Motor neuron (in vitro differentiated cells): ENCODE data around the gene LGI1. TPM values are rescaled to one million over a fixed set of nuclear protein-coding genes. Genes with fewer than 3 reads are reported as not detected.
"Not testable (repeated sequence)": the region's sequence is repeated elsewhere in the genome, so short reads cannot be mapped to it uniquely, and the experiment has no call there.

Experiments used
- ATAC-seq, 8 experiments: fragments of 200-7000 bp; cut with Tn5 transposase; replicated peaks in 6 of 8; 2 replicates each; pipeline ENCODE4 v1.8.0; 2021; ENCODE audit warnings: mild to moderate bottlenecking in 8 of 8, moderate library complexity in 8 of 8
- H3K27ac ChIP-seq, 2 donors: fragments of 250-450 bp; sonication (Bioruptor Pico); 2 replicates each; pipeline ENCODE4 v1.9.0; 2021; ENCODE audit warnings: antibody characterized with exemption in 2 of 2, mild to moderate bottlenecking in 2 of 2, moderate library complexity in 1 of 2
- H3K4me1 ChIP-seq, 2 donors: fragments of 250-450 bp; sonication (Bioruptor Pico); replicated peaks in 1 of 2; 2 replicates each; pipeline ENCODE4 v1.6.1; 2021; ENCODE audit warnings: antibody characterized with exemption in 2 of 2, mild to moderate bottlenecking in 2 of 2, moderate library complexity in 1 of 2
- H3K4me3 ChIP-seq, 5 donors: fragments of 250-450 bp; sonication (Bioruptor Pico); 2 replicates each; pipeline ENCODE4 v1.9.0; 2021; ENCODE audit warnings: antibody characterized with exemption in 5 of 5, mild to moderate bottlenecking in 5 of 5, moderate library complexity in 4 of 5
- whole genome bisulfite sequencing, 10 experiments: fragments of 450-650 bp; shearing (Covaris generic); methylation state at CpG; one replicate each; pipeline ENCODE4 v1.0.0; 2022; 5-methylcytosine and 5-hydroxymethylcytosine counted together
- in situ Hi-C, 9 experiments: fragments of 400-800 bp; cut with MboI; loops; one replicate each; pipeline ENCODE4 v1.15.0; 2021; ENCODE audit warnings: low sequenced_read_pairs in 9 of 9, low pct_unique_long_range_greater_than_20kb in 2 of 9; ENCODE audit not compliant: unreplicated experiment in 9 of 9
- total RNA-seq, 8 experiments: library from RNA; unstranded; fragments of 300-600 nt; gene quantifications; 2 replicates each; pipeline versions ENCODE4 v1.2.3 to v1.2.4, GENCODE V29; 2022

The LGI1 gene
- total RNA-seq, 8 experiments from 2014 or later, result 0.69 to 2.8 (median 1.3) TPM

- H3K4me1 ChIP-seq, result peaks cover 8 to 11% of the 10 kb centered on the region in 2 donors
- peak; percentile 81 to 95 (median 91) for ATAC-seq
- H3K27ac ChIP-seq, result no peak overlapping the region
- H3K4me3 ChIP-seq, result no peak overlapping the region
- in situ Hi-C loops, result loop anchor here in 3 of 9 experiments (10.0 to 25.0 kb wide), 2 partner anchors 71 to 104 kb away; partner anchors contain the start of gene FRA10AC1 (in 2 of the 3)
- 0 to 36% (median 26%) methylated on average over 2 to 7 of the region's 8 CpGs; no CpG with 5 or more reads in 1 of the 10 experiments for WGBS, 10 experiments
Observed at GRCh38 chr10:93816123-93816747, 58.5 kb downstream of the LGI1 start.

GRCh38 chr10:93818086-93818485 lies 60.4 kb downstream of the LGI1 start:
- Histone ChIP-seq H3K4me3 (no peak overlapping the region), H3K4me1 (peaks cover 8 to 11% of the 10 kb centered on the region in 2 donors), H3K27ac (no peak overlapping the region)
- in situ Hi-C loops, result loop anchor here in 3 of 9 experiments (10.0 to 25.0 kb wide), 2 partner anchors 73 to 106 kb away; partner anchors contain the start of gene FRA10AC1 (in 2 of the 3)
- WGBS, 10 experiments, result 71 to 95% (median 86%) methylated on average over 1 to 5 of the region's 5 CpGs; no CpG with 5 or more reads in 2 of the 10 experiments
- ATAC-seq, result no peak

GRCh38 chr10:93819520-93819919 lies 61.8 kb downstream of the LGI1 start:
- no peak for ATAC-seq
- 0 to 100% (median 70%) methylated on average over 1 to 4 of the region's 4 CpGs for WGBS, 10 experiments
- no peak overlapping the region for H3K4me3 ChIP-seq
- H3K27ac ChIP-seq, result no peak overlapping the region
- peaks cover 8 to 11% of the 10 kb centered on the region in 2 donors for H3K4me1 ChIP-seq
- in situ Hi-C loops, result loop anchor here in 3 of 9 experiments (10.0 to 25.0 kb wide), 2 partner anchors 75 to 107 kb away; partner anchors contain the start of gene FRA10AC1 (in 2 of the 3)

GRCh38 chr10:93820434-93820833 lies 62.7 kb downstream of the LGI1 start:
- no peak for ATAC-seq
- no peak overlapping the region for H3K27ac ChIP-seq
- 6 to 100% (median 58%) methylated on average over 1 to 3 of the region's 3 CpGs; no CpG with 5 or more reads in 2 of the 10 experiments for WGBS, 10 experiments
- H3K4me3 ChIP-seq, result no peak overlapping the region
- peaks cover 6 to 7% of the 10 kb centered on the region in 2 donors for H3K4me1 ChIP-seq
- in situ Hi-C loops, result loop anchor here in 2 of 9 experiments (25.0 kb wide), 1 partner anchor 108 kb away; the partner anchor contains the start of gene FRA10AC1 (in 2 of the 2)

GRCh38 chr10:93821051-93821772 lies 63.5 kb downstream of the LGI1 start:
- 36 to 100% (median 86%) methylated on average over 1 to 4 of the region's 4 CpGs; no CpG with 5 or more reads in 1 of the 10 experiments for WGBS, 10 experiments
- Histone ChIP-seq H3K4me3 (no peak overlapping the region), H3K4me1 (no peaks in the 10 kb centered on the region), H3K27ac (no peak overlapping the region)
- ATAC-seq, result peak in 3 of 8 experiments; percentile 52 to 69 (median 54)
- in situ Hi-C loops, result loop anchor here in 2 of 9 experiments (25.0 kb wide), 1 partner anchor 109 kb away; the partner anchor contains the start of gene FRA10AC1 (in 2 of the 2)

- 0 to 100% (median 33%) methylated on average over 1 to 4 of the region's 7 CpGs; no CpG with 5 or more reads in 3 of the 10 experiments for WGBS, 10 experiments
- Histone ChIP-seq H3K27ac (no peak overlapping the region), H3K4me3 (no peak overlapping the region), H3K4me1 (peaks cover 0 to 6% of the 10 kb centered on the region in 2 donors)
- peak in 2 of 8 experiments; percentile 53 to 74 for ATAC-seq
- in situ Hi-C loops, result no loop called here
Observed at GRCh38 chr10:93826355-93826754, 68.6 kb downstream of the LGI1 start.

GRCh38 chr10:93827056-93827804 lies 69.5 kb downstream of the LGI1 start:
- 41 to 88% (median 80%) methylated on average over 4 to 9 of the region's 11 CpGs; no CpG with 5 or more reads in 1 of the 10 experiments for WGBS, 10 experiments
- no peak for ATAC-seq
- Histone ChIP-seq H3K27ac (no peak overlapping the region), H3K4me3 (no peak overlapping the region), H3K4me1 (peaks cover 0 to 6% of the 10 kb centered on the region in 2 donors)
- in situ Hi-C loops, result no loop called here

GRCh38 chr10:93831065-93831464 lies 73.3 kb downstream of the LGI1 start:
- H3K4me3 ChIP-seq, in situ Hi-C loops, ATAC-seq, H3K27ac ChIP-seq, H3K4me1 ChIP-seq: not testable (repeated sequence)
- 100% methylated on average over 1 of the region's 1 CpG; no CpG with 5 or more reads in 8 of the 10 experiments for WGBS, 10 experiments

GRCh38 chr10:93835770-93836169 lies 78.0 kb downstream of the LGI1 start:
- H3K4me3 ChIP-seq, result no peak overlapping the region

GRCh38 chr10:93837822-93838221 lies 80.1 kb downstream of the LGI1 start:
- no peak overlapping the region for H3K27ac ChIP-seq
- H3K4me1 ChIP-seq, result no peaks in the 10 kb centered on the region
- ATAC-seq, result no peak
- no peak overlapping the region for H3K4me3 ChIP-seq
- in situ Hi-C loops, result no loop called here
- WGBS, 10 experiments, result 0 to 100% (median 56%) methylated on average over 1 of the region's 1 CpG; no CpG with 5 or more reads in 6 of the 10 experiments

More at GRCh38 chr10:93835770-93836169, 78.0 kb downstream of the LGI1 start:
- no peak overlapping the region for H3K27ac ChIP-seq
- 46 to 92% (median 78%) methylated on average over 2 to 5 of the region's 5 CpGs; no CpG with 5 or more reads in 2 of the 10 experiments for WGBS, 10 experiments
- ATAC-seq, result no peak
- in situ Hi-C loops, result no loop called here
- no peaks in the 10 kb centered on the region for H3K4me1 ChIP-seq

- Histone ChIP-seq H3K4me3 (no peak overlapping the region), H3K4me1 (no peaks in the 10 kb centered on the region), H3K27ac (no peak overlapping the region)
- in situ Hi-C loops, result no loop called here
- ATAC-seq, result no peak
Observed at GRCh38 chr10:93838278-93838677, 80.5 kb downstream of the LGI1 start.

GRCh38 chr10:93841961-93842360 lies 84.2 kb downstream of the LGI1 start:
- ATAC-seq, result peak in 3 of 8 experiments; percentile 13 to 47 (median 46)
- WGBS, 10 experiments, result 0 to 23% (median 0%) methylated on average over 1 to 3 of the region's 3 CpGs; no CpG with 5 or more reads in 5 of the 10 experiments
- Histone ChIP-seq H3K4me1 (no peaks in the 10 kb centered on the region), H3K4me3 (no peak overlapping the region), H3K27ac (no peak overlapping the region)
- in situ Hi-C loops, result no loop called here
